Endothelial cell of umbilical vein (primary cell): ENCODE measurements around the gene ZC2HC1C. TPM values are rescaled to one million over a fixed set of nuclear protein-coding genes. Genes with fewer than 3 reads are reported as not detected.
A peak's percentile ranks its signal among the peaks of the same experiment; 100 is the strongest.

ENCODE experiments used
- BruUV-seq: library from RNA; stranded (reverse); fragments of 400-500 nt; replicated peaks from 2 replicates; lab custom pipeline; 2021; lab: Mats Ljungman, UMichigan
- CTCF ChIA-PET: fragments of 300-600, 350-600 bp; sonication (Branson Sonifier 250); formaldehyde crosslinking; loops from one replicate; lab custom pipeline; 2021; ENCODE audit warnings: antibody characterized with exemption, inconsistent platforms; lab: Charles Lee
- POLR2A ChIA-PET: fragments of 300-600, 350-600 bp; sonication (Branson Sonifier 250); formaldehyde crosslinking; loops from one replicate; lab custom pipeline; 2021; ENCODE audit warnings: antibody characterized with exemption, inconsistent platforms; lab: Charles Lee
- DNase-seq: peaks from one replicate; pipeline ENCODE4 v3.0.0-alpha.2; 2011; ENCODE audit warnings: low read depth, low spot score
- FAIRE-seq: peaks from 2 replicates; lab custom pipeline; 2011; peaks lifted over from hg19 to GRCh38; lab: Jason Lieb, UNC
- H2AFZ ChIP-seq: 2 replicates; pipeline ENCODE4 v1.6.0; 2012; ENCODE audit warnings: low read depth, low read length, control low read depth, inconsistent platforms
- H3K27ac ChIP-seq: 2 replicates; pipeline ENCODE4 v1.5.1; 2011; ENCODE audit warnings: low read depth, mild to moderate bottlenecking, control low read depth, low read length, moderate library complexity; ENCODE audit not compliant: insufficient read depth
- H3K27me3 ChIP-seq, 2 experiments: 2 replicates each; pipeline versions ENCODE4 v1.6.0 to v1.6.1; 2011; ENCODE audit warnings: low read length in 2 of 2, mixed read lengths in 1 of 2; ENCODE audit not compliant: control insufficient read depth in 2 of 2, insufficient read depth in 2 of 2
- H3K36me3 ChIP-seq, 2 experiments: 2 replicates in 1 of 2; 3 replicates in 1 of 2; pipeline ENCODE4 v1.5.1; 2011; ENCODE audit warnings: low read length in 2 of 2, mild to moderate bottlenecking in 1 of 2, moderate library complexity in 1 of 2; ENCODE audit not compliant: control insufficient read depth in 2 of 2, insufficient read depth in 2 of 2; ENCODE audit errors: extremely low read depth in 1 of 2
- H3K4me1 ChIP-seq: 3 replicates; pipeline ENCODE4 v1.5.1; 2011; ENCODE audit warnings: mild to moderate bottlenecking, low read length; ENCODE audit not compliant: control insufficient read depth, insufficient read depth; ENCODE audit errors: extremely low read depth
- H3K4me2 ChIP-seq: 2 replicates; pipeline ENCODE4 v1.6.1; 2011; ENCODE audit warnings: low read length, control low read depth, mixed read lengths; ENCODE audit not compliant: insufficient read depth
- H3K4me3 ChIP-seq, 3 experiments: fragments of 200-600 bp in 1 of 3; sonication (generic), shearing (Covaris generic) in 1 of 3; replicated peaks in 1 of 3; 2 replicates each; pipeline ENCODE4 v1.5.1; 2011 to 2016; ENCODE audit warnings: control low read depth in 3 of 3, low read length in 3 of 3, mild to moderate bottlenecking in 2 of 3, inconsistent platforms in 1 of 3, low read depth in 1 of 3, moderate library complexity in 1 of 3; ENCODE audit not compliant: insufficient read depth in 1 of 3
- H3K79me2 ChIP-seq: 2 replicates; pipeline ENCODE4 v1.6.0; 2012; ENCODE audit warnings: low read length, inconsistent platforms; ENCODE audit not compliant: control insufficient read depth, insufficient read depth
- H3K9ac ChIP-seq: replicated peaks from 2 replicates; pipeline ENCODE3; 2011; ENCODE audit warnings: low read length, control low read depth; ENCODE audit not compliant: insufficient read depth; ENCODE audit errors: extremely low read depth
- H3K9me1 ChIP-seq: replicated peaks from 3 replicates; pipeline ENCODE4 v1.6.0; 2011; ENCODE audit warnings: mild to moderate bottlenecking, low read length; ENCODE audit not compliant: control insufficient read depth, insufficient read depth; ENCODE audit errors: extremely low read depth
- H3K9me3 ChIP-seq: replicated peaks from 2 replicates; pipeline ENCODE4 v1.5.1; 2012; ENCODE audit warnings: low read length, inconsistent platforms; ENCODE audit not compliant: control insufficient read depth, insufficient read depth
- H4K20me1 ChIP-seq: replicated peaks from 2 replicates; pipeline ENCODE3; 2011; ENCODE audit warnings: mild to moderate bottlenecking, low read length; ENCODE audit not compliant: control insufficient read depth, insufficient read depth; ENCODE audit errors: extremely low read depth
- FOS ChIP-seq: IDR thresholded peaks from 2 replicates; pipeline ENCODE4 v1.6.1; 2011; ENCODE audit warnings: mild to moderate bottlenecking, low read length, moderate library complexity, borderline replicate concordance; ENCODE audit not compliant: insufficient read depth
- GATA2 ChIP-seq: IDR thresholded peaks from 2 replicates; pipeline ENCODE4 v1.7.0; 2011; ENCODE audit warnings: low read depth, mild to moderate bottlenecking, moderate library complexity, mixed read lengths, low read length; ENCODE audit not compliant: insufficient read length, insufficient read depth
- MYC ChIP-seq: IDR thresholded peaks from one replicate; pipeline ENCODE4 v1.6.1; 2011; ENCODE audit warnings: mild to moderate bottlenecking, low read depth, low read length
- POLR2AphosphoS5 ChIP-seq: IDR thresholded peaks from 2 replicates; pipeline ENCODE4 v1.6.1; 2012; ENCODE audit warnings: low read depth, mild to moderate bottlenecking, control low read depth, low read length, moderate library complexity; ENCODE audit not compliant: insufficient read depth
- dilution Hi-C: fragments of 300-500 bp; cut with MboI; formaldehyde crosslinking; loops from one replicate; pipeline ENCODE4 v1.15.0; 2019; ENCODE audit warnings: low sequenced_read_pairs; ENCODE audit not compliant: extremely low pct_ligation_motif_present
- intact Hi-C: fragments of 100-400 bp; cut with micrococcal nuclease; formaldehyde crosslinking; loops from one replicate; pipeline ENCODE4 v1.10.0; 2022
- polyA plus RNA-seq, 4 experiments: library from polyadenylated mRNA; depleted of rRNA in 3 of 4; stranded (reverse) in 3 of 4; unstranded in 1 of 4; fragments of >200 nt; gene quantifications; 2 replicates each; pipeline versions ENCODE4 v1.2.1 to v1.2.3, GENCODE V29; 2011 to 2012; ENCODE audit warnings: missing spikeins in 1 of 4
- total RNA-seq: library from RNA; stranded (reverse); gene quantifications from 2 replicates; pipeline ENCODE4 v1.2.3, GENCODE V29; 2021
- TF ChIP-seq, protein P1 (sequence below), 2 donors: IDR thresholded peaks; 1 replicate in 1 of 2; 2 replicates in 1 of 2; pipeline ENCODE4 v1.5.1; 2011; ENCODE audit warnings: low read length in 2 of 2, mild to moderate bottlenecking in 2 of 2, moderate library complexity in 2 of 2, control low read depth in 1 of 2, inconsistent platforms in 1 of 2, low read depth in 1 of 2; ENCODE audit not compliant: insufficient read depth in 1 of 2; ENCODE audit errors: extremely low read depth in 1 of 2
- TF ChIP-seq, protein P2 (sequence below): IDR thresholded peaks from 2 replicates; pipeline ENCODE4 v1.6.1; 2011; ENCODE audit not compliant: insufficient read depth, insufficient read length

ZC2HC1C gene
- total and polyA plus RNA-seq, 2 donors (not counting 3 experiments of a cell fraction or from before 2014, with no cell fraction given), result 0.84 to 0.91 TPM

DNA sequence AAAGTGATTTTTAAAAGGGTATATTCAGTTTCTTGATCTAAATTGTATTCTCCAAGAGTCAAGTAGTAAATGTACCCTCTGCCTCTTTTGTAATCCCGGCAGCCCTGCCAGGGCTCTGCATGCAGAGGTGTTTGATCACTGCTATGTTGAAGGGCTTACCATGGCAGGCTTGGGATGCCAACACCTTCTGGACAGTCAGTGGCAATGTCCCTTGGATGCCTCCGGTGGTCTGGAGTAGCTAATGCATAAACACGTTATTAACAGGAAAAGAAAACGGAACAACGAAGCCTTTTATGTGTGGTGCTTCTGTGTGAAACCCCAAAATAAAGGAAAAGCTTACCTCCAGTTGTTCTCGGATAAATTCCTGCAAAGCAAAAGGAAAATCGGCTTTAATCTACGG lies 46.8 kb upstream of the ZC2HC1C start:
- Histone ChIP-seq H3K27ac (no peak overlapping the region), H3K4me3 (no peak overlapping the region), H3K9me3 (no peaks in the 10 kb centered on the region), H2AFZ (no peak overlapping the region), H4K20me1 (no peaks in the 10 kb centered on the region), H3K4me1 (peaks cover 20% of the 10 kb centered on the region), H3K27me3 (no peaks in the 10 kb centered on the region), H3K9me1 (no peaks in the 10 kb centered on the region), H3K4me2 (no peak overlapping the region), H3K36me3 (peaks cover 0 to 6% of the 10 kb centered on the region in 2 experiments), H3K9ac (no peak overlapping the region), H3K79me2 (no peaks in the 10 kb centered on the region)
- TF ChIP-seq, protein P1, sequence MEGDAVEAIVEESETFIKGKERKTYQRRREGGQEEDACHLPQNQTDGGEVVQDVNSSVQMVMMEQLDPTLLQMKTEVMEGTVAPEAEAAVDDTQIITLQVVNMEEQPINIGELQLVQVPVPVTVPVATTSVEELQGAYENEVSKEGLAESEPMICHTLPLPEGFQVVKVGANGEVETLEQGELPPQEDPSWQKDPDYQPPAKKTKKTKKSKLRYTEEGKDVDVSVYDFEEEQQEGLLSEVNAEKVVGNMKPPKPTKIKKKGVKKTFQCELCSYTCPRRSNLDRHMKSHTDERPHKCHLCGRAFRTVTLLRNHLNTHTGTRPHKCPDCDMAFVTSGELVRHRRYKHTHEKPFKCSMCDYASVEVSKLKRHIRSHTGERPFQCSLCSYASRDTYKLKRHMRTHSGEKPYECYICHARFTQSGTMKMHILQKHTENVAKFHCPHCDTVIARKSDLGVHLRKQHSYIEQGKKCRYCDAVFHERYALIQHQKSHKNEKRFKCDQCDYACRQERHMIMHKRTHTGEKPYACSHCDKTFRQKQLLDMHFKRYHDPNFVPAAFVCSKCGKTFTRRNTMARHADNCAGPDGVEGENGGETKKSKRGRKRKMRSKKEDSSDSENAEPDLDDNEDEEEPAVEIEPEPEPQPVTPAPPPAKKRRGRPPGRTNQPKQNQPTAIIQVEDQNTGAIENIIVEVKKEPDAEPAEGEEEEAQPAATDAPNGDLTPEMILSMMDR (IDR thresholded peaks at IDR 0.05; ENCODE audit: extremely low read depth in 1 of 2, insufficient read depth in 1 of 2, low read depth in 1 of 2, low read length in 2 of 2), result peak; percentile 33 to 53
- TF ChIP-seq MYC (no peak), FOS (no peak), POLR2AphosphoS5 (no peak), GATA2 (no peak)
- TF ChIP-seq, protein P2, sequence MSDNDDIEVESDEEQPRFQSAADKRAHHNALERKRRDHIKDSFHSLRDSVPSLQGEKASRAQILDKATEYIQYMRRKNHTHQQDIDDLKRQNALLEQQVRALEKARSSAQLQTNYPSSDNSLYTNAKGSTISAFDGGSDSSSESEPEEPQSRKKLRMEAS, result no peak
- FAIRE-seq (no peak), DNase-seq (peak; percentile 13)
- BruUV-seq, result no TSS peak
- CTCF ChIA-PET, result interaction anchor here (0.6 to 5.7 kb wide), 15 partner anchors 9 to 100 kb away, joined by 3 to 25 read pairs (median 4); partner anchors contain the start of genes ACYP1, RPS6KL1 and ZC2HC1C
- intact Hi-C loops, result no loop called here
- dilution Hi-C loops, result no loop called here
- POLR2A ChIA-PET, result no interaction called here
